AG04449 (cell line): ENCODE measurements around the gene ZFP36.

Source experiments
- CTCF ChIA-PET: fragments of 350-600 bp; formaldehyde crosslinking; extraction: SDS; loops from one replicate; lab custom pipeline; 2021; ENCODE audit warnings: antibody characterized with exemption; lab: Yijun Ruan, JAX
- POLR2A ChIA-PET: fragments of 400-600, 350-600 bp; formaldehyde crosslinking; extraction: SDS; loops from one replicate; lab custom pipeline; 2020; ENCODE audit warnings: antibody characterized with exemption, inconsistent platforms; lab: Yijun Ruan, JAX
- DNase-seq: peaks from one replicate; pipeline ENCODE4 v3.0.0-alpha.2; 2010; ENCODE audit warnings: low read depth, low spot score
- H3K4me3 ChIP-seq: 2 replicates; pipeline ENCODE4 v1.5.1; 2011; ENCODE audit warnings: low read depth, mild to moderate bottlenecking, control low read depth, low read length
- CTCF ChIP-seq: IDR thresholded peaks from one replicate; pipeline ENCODE4 v1.5.1; 2011; ENCODE audit warnings: mild to moderate bottlenecking, moderate library complexity, low read length, control low read depth, inconsistent platforms; ENCODE audit not compliant: insufficient read depth; ENCODE audit errors: missing control alignments

The ZFP36 gene

GRCh38 chr19:39408392-39409207 is 2.0 kb downstream of the ZFP36 start:
- no peak for DNase-seq
- POLR2A ChIA-PET = interaction anchor here (0.6 to 3.1 kb wide), 6 partner anchors 10 to 112 kb away, joined by 3 to 24 read pairs (median 4); partner anchors contain the start of gene RPS16
- H3K4me3 ChIP-seq = peak overlapping the region; percentile 83
- CTCF ChIA-PET = interaction anchor here (0.8 to 4.3 kb wide), 3 partner anchors 11 to 32 kb away, joined by 3 to 49 read pairs (median 4); no protein-coding TSS in a partner anchor
- TF ChIP-seq CTCF = no peak

GRCh38 chr19:39409208-39410016 is 2.8 kb downstream of the ZFP36 start:
- ChIA-PET CTCF (interaction anchor here (0.7 to 4.3 kb wide), 2 partner anchors 12 to 385 kb away, joined by 3 to 49 read pairs; no protein-coding TSS in a partner anchor), POLR2A (interaction anchor here (0.7 to 3.1 kb wide), 3 partner anchors 11 to 26 kb away, joined by 3 to 24 read pairs (median 5); partner anchors contain the start of gene RPS16)
- no peak for TF ChIP-seq CTCF
- H3K4me3 ChIP-seq = peak overlapping the region; percentile 83
- DNase-seq = no peak

GRCh38 chr19:39410017-39410830 is 3.6 kb downstream of the ZFP36 start:
- H3K4me3 ChIP-seq = peak overlapping the region; percentile 83
- no peak for TF ChIP-seq CTCF
- DNase-seq = no peak
- POLR2A ChIA-PET = no interaction called here
- CTCF ChIA-PET = no interaction called here

- POLR2A ChIA-PET = interaction anchor here (1.2 to 2.3 kb wide), 6 partner anchors 8 to 35 kb away, joined by 4 to 49 read pairs (median 6); partner anchors contain the start of gene RPS16
- CTCF ChIA-PET = interaction anchor here (1.4 to 2.2 kb wide), 5 partner anchors 10 to 48 kb away, joined by 5 to 102 read pairs (median 16); partner anchors contain the start of genes MED29, PAF1 and RPS16
Observed at GRCh38 chr19:39410831-39411080, 4.1 kb downstream of the ZFP36 start.

More at GRCh38 chr19:39410831-39411080, 4.1 kb downstream of the ZFP36 start:
- TF ChIP-seq CTCF = no peak
- no peak overlapping the region for H3K4me3 ChIP-seq
- no peak for DNase-seq
